RWPE2 (cell line): ENCODE results near the gene ANKRD28.

Source experiments
- ATAC-seq: fragments of 200-7000 bp; cut with Tn5 transposase; 3 replicates; pipeline ENCODE4 v1.9.1; 2021; ENCODE audit warnings: low read depth
- DNase-seq: peaks from one replicate; pipeline ENCODE4 v3.0.0-alpha.2; 2020; ENCODE audit warnings: low spot score
- H3K27ac ChIP-seq: fragments of 450-650 bp; 2 replicates; pipeline ENCODE4 v1.5.1; 2017; ENCODE audit warnings: mild to moderate bottlenecking; ENCODE audit not compliant: poor library complexity, severe bottlenecking
- H3K27me3 ChIP-seq: fragments of 250-450 bp; sonication (Bioruptor Pico); 2 replicates; pipeline ENCODE4 v1.5.1; 2021; ENCODE audit warnings: mild to moderate bottlenecking, moderate library complexity; ENCODE audit not compliant: insufficient read depth, poor library complexity, severe bottlenecking
- H3K36me3 ChIP-seq: fragments of 250-450 bp; sonication (Bioruptor Pico); 2 replicates; pipeline ENCODE4 v1.5.1; 2020; ENCODE audit warnings: low read depth, mild to moderate bottlenecking, moderate library complexity
- H3K4me1 ChIP-seq: fragments of 250-450 bp; sonication (Bioruptor Pico); 2 replicates; pipeline ENCODE4 v1.5.1; 2021; ENCODE audit warnings: mild to moderate bottlenecking, moderate library complexity; ENCODE audit not compliant: insufficient read depth, poor library complexity, severe bottlenecking
- H3K4me3 ChIP-seq: fragments of 250-450 bp; sonication (Bioruptor Pico); 2 replicates; pipeline ENCODE4 v1.5.1; 2021; ENCODE audit warnings: mild to moderate bottlenecking, moderate library complexity; ENCODE audit not compliant: severe bottlenecking
- H3K9me3 ChIP-seq: fragments of 250-450 bp; sonication (Bioruptor Pico); 2 replicates; pipeline ENCODE4 v1.5.1; 2021; ENCODE audit warnings: mild to moderate bottlenecking, moderate library complexity; ENCODE audit not compliant: severe bottlenecking
- TF ChIP-seq, protein P1 (sequence below): fragments of 450-650 bp; IDR thresholded peaks from one replicate; pipeline ENCODE4 v1.5.1; 2017; ENCODE audit warnings: mild to moderate bottlenecking, moderate library complexity; ENCODE audit not compliant: poor library complexity, severe bottlenecking

ANKRD28 gene

DNA sequence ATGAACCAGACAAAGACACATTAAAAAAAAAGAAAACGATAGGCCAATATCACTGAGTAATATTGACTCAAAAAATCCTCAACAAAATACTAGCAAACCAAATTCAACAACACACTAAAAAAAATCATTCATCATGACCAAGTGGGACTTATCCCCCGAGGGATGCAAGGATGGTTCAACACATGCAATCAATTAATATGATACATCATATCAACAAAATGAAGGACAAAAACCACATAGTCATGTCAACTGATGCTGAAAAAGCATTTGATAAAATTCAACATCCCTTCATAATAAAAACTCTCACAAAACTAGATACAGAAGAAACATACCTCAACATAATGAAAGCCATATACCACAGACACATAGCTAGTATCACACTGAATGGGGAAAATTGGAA lies 41.8 kb upstream of the ANKRD28 start:
- Histone ChIP-seq H3K27me3 (no peaks in the 10 kb centered on the region), H3K4me1 (no peaks in the 10 kb centered on the region), H3K27ac (no peak overlapping the region), H3K36me3 (no peaks in the 10 kb centered on the region), H3K4me3 (no peak overlapping the region), H3K9me3 (peaks cover 9% of the 10 kb centered on the region)
- no peak for DNase-seq
- no peak for ATAC-seq
- TF ChIP-seq, protein P1, sequence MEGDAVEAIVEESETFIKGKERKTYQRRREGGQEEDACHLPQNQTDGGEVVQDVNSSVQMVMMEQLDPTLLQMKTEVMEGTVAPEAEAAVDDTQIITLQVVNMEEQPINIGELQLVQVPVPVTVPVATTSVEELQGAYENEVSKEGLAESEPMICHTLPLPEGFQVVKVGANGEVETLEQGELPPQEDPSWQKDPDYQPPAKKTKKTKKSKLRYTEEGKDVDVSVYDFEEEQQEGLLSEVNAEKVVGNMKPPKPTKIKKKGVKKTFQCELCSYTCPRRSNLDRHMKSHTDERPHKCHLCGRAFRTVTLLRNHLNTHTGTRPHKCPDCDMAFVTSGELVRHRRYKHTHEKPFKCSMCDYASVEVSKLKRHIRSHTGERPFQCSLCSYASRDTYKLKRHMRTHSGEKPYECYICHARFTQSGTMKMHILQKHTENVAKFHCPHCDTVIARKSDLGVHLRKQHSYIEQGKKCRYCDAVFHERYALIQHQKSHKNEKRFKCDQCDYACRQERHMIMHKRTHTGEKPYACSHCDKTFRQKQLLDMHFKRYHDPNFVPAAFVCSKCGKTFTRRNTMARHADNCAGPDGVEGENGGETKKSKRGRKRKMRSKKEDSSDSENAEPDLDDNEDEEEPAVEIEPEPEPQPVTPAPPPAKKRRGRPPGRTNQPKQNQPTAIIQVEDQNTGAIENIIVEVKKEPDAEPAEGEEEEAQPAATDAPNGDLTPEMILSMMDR = no peak

DNA sequence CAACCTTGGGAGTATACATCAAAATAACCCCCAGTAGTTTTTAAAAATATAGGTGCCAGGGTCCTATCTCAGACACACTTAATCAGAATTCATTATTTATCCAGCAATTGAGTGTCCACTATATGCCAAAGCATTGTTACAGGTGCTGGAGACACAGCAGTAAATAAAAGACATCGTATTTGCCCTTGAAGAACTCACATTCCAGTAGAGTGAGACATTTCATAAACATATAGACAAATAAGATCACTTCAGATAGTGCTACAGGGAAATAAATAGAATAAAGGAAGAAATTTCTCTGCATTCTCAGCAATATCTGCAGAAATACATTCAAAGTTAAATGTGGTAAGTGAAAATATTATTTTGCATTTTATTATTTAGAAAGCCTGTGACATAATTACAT lies 34.1 kb upstream of the ANKRD28 start:
- Histone ChIP-seq H3K4me3 (no peak overlapping the region), H3K36me3 (no peaks in the 10 kb centered on the region), H3K4me1 (no peaks in the 10 kb centered on the region), H3K27ac (no peak overlapping the region), H3K9me3 (no peaks in the 10 kb centered on the region), H3K27me3 (no peaks in the 10 kb centered on the region)
- ATAC-seq = no peak
- no peak for DNase-seq
- TF ChIP-seq, protein P1 = no peak

DNA sequence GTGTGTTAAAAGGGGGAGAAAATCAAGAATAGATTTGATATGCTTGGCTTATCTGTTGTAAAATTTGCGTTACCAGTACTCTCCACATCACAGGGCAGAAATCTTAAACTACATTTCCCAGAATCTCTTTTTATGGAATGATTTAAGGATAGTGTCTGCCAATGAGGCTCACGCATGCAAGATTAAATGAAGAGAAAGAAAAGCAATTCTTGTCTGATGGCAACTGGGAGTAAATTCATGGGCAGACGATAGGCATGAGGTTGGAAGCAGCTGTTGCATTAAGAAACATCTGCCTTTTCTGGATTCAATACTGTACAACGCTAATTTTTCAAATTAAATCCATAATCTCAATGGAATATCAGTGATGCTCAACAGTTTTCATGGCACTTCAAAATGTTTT lies 27.2 kb upstream of the ANKRD28 start:
- DNase-seq = no peak
- Histone ChIP-seq H3K4me1 (peaks cover 5% of the 10 kb centered on the region), H3K36me3 (no peaks in the 10 kb centered on the region), H3K27ac (no peak overlapping the region), H3K27me3 (no peaks in the 10 kb centered on the region), H3K4me3 (no peak overlapping the region), H3K9me3 (no peaks in the 10 kb centered on the region)
- TF ChIP-seq, protein P1 = no peak
- no peak for ATAC-seq

DNA sequence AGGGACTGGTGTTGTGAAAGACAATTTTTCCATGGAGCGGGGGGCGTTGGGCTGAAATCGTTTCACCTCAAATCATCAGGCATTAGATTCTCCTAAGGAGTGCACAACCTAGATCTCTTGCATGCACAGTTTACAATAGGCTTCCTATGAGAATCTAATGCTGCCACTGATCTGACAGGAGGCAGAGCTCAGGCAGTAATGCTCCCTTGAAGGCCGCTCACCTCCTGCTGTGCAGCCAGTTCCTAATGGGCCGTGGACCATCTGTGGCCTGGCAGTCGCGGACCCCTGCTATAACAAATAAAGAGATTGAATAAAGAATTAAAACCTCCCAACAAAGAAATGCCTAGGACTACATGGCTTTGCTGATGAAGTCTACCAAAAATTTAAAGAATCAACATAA lies 25.3 kb upstream of the ANKRD28 start:
- DNase-seq (no peak), ATAC-seq (no peak)
- TF ChIP-seq, protein P1 = no peak
- Histone ChIP-seq H3K36me3 (no peaks in the 10 kb centered on the region), H3K9me3 (no peaks in the 10 kb centered on the region), H3K4me1 (peaks cover 5% of the 10 kb centered on the region), H3K27me3 (no peaks in the 10 kb centered on the region), H3K4me3 (no peak overlapping the region), H3K27ac (no peak overlapping the region)

DNA sequence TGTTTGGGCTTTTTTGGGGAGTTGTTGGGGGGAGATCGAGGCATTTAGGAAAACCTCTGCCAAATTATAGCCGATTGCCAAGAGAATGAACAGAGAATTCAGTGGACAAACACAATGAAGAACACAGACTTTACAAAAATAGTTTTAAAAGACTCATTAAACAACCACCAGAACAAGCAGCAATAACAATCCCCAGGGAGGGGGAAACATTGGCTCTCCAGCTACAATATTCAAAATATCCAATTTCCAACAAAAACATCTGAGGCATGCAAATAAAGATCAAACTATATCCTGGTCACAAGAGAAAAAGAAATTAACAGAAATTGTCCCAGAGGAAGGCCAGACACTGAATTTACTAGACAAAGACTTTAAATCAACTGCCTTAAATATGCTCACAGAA lies 24.5 kb upstream of the ANKRD28 start:
- Histone ChIP-seq H3K27me3 (no peaks in the 10 kb centered on the region), H3K27ac (no peak overlapping the region), H3K36me3 (no peaks in the 10 kb centered on the region), H3K4me3 (no peak overlapping the region), H3K4me1 (peaks cover 5% of the 10 kb centered on the region), H3K9me3 (no peaks in the 10 kb centered on the region)
- TF ChIP-seq, protein P1 = no peak
- DNase-seq = no peak
- ATAC-seq = no peak
